Vagina (tissue), 2 donors: Measurements from ENCODE around the gene ITM2C.

ENCODE experiments used
- CTCF ChIP-seq, 3 experiments: fragments of 450-650 bp in 2 of 3; fragments of 200-600 bp in 1 of 3; sonication (generic) in 1 of 3; IDR thresholded peaks; one replicate each; pipeline ENCODE4 v1.5.1; 2017 to 2019; ENCODE audit warnings: antibody characterized with exemption in 3 of 3, mild to moderate bottlenecking in 2 of 3, moderate library complexity in 2 of 3
- POLR2A ChIP-seq, 2 donors: fragments of 450-650 bp; IDR thresholded peaks; one replicate each; pipeline ENCODE4 v1.6.1; 2017; ENCODE audit warnings: antibody characterized with exemption in 2 of 2, mild to moderate bottlenecking in 2 of 2, moderate library complexity in 2 of 2

- TF ChIP-seq CTCF (IDR thresholded peaks at IDR 0.05) (no peak), POLR2A (IDR thresholded peaks at IDR 0.05) (no peak)
Measured at GRCh38 chr2:230912046-230912445, 47.3 kb downstream of the ITM2C start.
